GM12878 (cell line): ENCODE results near the gene ADD1. TPM values are rescaled to one million over a fixed set of nuclear protein-coding genes. Genes with fewer than 3 reads are reported as not detected.

Source experiments
- ATAC-seq: fragments of 200-7000 bp; cut with Tn5 transposase; 3 replicates; pipeline ENCODE4 v1.9.1; 2020; ENCODE audit warnings: mild to moderate bottlenecking, moderate library complexity
- BruUV-seq: library from RNA; stranded (reverse); fragments of 400-500 nt; replicated peaks from 2 replicates; lab custom pipeline; 2021; lab: Mats Ljungman, UMichigan
- CTCF ChIA-PET: fragments of 300-600 bp; sonication (Branson Sonifier 250); formaldehyde crosslinking; extraction: SDS; loops from one replicate; lab custom pipeline; 2021; ENCODE audit warnings: inconsistent platforms; lab: Yijun Ruan, JAX
- POLR2A ChIA-PET: fragments of 350-600 bp; formaldehyde crosslinking; extraction: SDS; loops from one replicate; lab custom pipeline; 2021; ENCODE audit warnings: inconsistent platforms; lab: Charles Lee
- RAD21 ChIA-PET: fragments of 300-600 bp; sonication (Branson Sonifier 250); formaldehyde crosslinking; loops from one replicate; lab custom pipeline; 2023; ENCODE audit warnings: antibody characterized with exemption; ENCODE audit not compliant: unreplicated experiment; lab: Charles Lee
- SMC1A ChIA-PET: fragments of 300-600 bp; sonication (Branson Sonifier 250); formaldehyde crosslinking; loops from one replicate; lab custom pipeline; 2023; ENCODE audit not compliant: unreplicated experiment, uncharacterized antibody; lab: Charles Lee
- DNase-seq: peaks from one replicate; pipeline ENCODE4 v3.0.0-alpha.2; 2011; ENCODE audit warnings: low read depth, low spot score
- FAIRE-seq: peaks from 3 replicates; lab custom pipeline; 2011; peaks lifted over from hg19 to GRCh38; lab: Jason Lieb, UNC
- H2AFZ ChIP-seq: 2 replicates; pipeline ENCODE4 v1.6.0; 2011; ENCODE audit warnings: low read depth, low read length, control low read depth; ENCODE audit not compliant: control insufficient read depth
- H3K27ac ChIP-seq: 2 replicates; pipeline ENCODE4 v1.5.1; 2011; ENCODE audit warnings: control low read depth; ENCODE audit not compliant: control insufficient read depth, insufficient read depth
- H3K27me3 ChIP-seq, 2 experiments: replicated peaks in 1 of 2; 2 replicates each; pipeline versions ENCODE4 v1.6.0 to v1.6.1; 2011; ENCODE audit warnings: low read length in 1 of 2; ENCODE audit not compliant: control insufficient read depth in 2 of 2, insufficient read depth in 2 of 2
- H3K36me3 ChIP-seq, 2 experiments: 2 replicates each; pipeline ENCODE4 v1.5.1; 2011; ENCODE audit warnings: low read length in 1 of 2; ENCODE audit not compliant: control insufficient read depth in 2 of 2, insufficient read depth in 2 of 2
- H3K4me1 ChIP-seq: 2 replicates; pipeline ENCODE4 v1.6.1; 2011; ENCODE audit warnings: mild to moderate bottlenecking, low read length, moderate library complexity, mixed read lengths; ENCODE audit not compliant: control insufficient read depth, insufficient read depth
- H3K4me2 ChIP-seq: 2 replicates; pipeline ENCODE4 v1.6.0; 2011; ENCODE audit warnings: control low read depth; ENCODE audit not compliant: control insufficient read depth, insufficient read depth
- H3K4me3 ChIP-seq: fragments of 200-600 bp; sonication (generic); 2 replicates; pipeline ENCODE4 v1.5.1; 2016
- H3K79me2 ChIP-seq: 2 replicates; pipeline ENCODE4 v1.6.0; 2011; ENCODE audit warnings: low read length; ENCODE audit not compliant: control insufficient read depth, insufficient read depth
- H3K9ac ChIP-seq: 2 replicates; pipeline ENCODE4 v1.8.0; 2011; ENCODE audit warnings: low read length, control low read depth, mixed read lengths; ENCODE audit not compliant: control insufficient read depth, insufficient read depth
- H3K9me3 ChIP-seq: replicated peaks from 3 replicates; pipeline ENCODE4 v1.5.1; 2011; ENCODE audit warnings: mild to moderate bottlenecking, low read length; ENCODE audit not compliant: control insufficient read depth, insufficient read depth
- H4K20me1 ChIP-seq: 2 replicates; pipeline ENCODE4 v1.6.0; 2011; ENCODE audit not compliant: control insufficient read depth, insufficient read depth
- BMI1 ChIP-seq: fragments of 450-650 bp; IDR thresholded peaks from 2 replicates; pipeline ENCODE4 v1.6.1; 2016; ENCODE audit warnings: mild to moderate bottlenecking, moderate library complexity, borderline replicate concordance
- DPF2 ChIP-seq: fragments of 450-650 bp; IDR thresholded peaks from 2 replicates; pipeline ENCODE4 v1.6.1; 2017; ENCODE audit warnings: mild to moderate bottlenecking
- FOXK2 ChIP-seq: fragments of 450-650 bp; IDR thresholded peaks from 2 replicates; pipeline ENCODE4 v1.6.1; 2017; ENCODE audit warnings: mild to moderate bottlenecking, moderate library complexity
- KDM1A ChIP-seq: fragments of 200-600 bp; sonication (generic); IDR thresholded peaks from 2 replicates; pipeline ENCODE4 v1.6.1; 2016; ENCODE audit warnings: borderline replicate concordance
- NBN ChIP-seq: fragments of 450-650 bp; IDR thresholded peaks from 2 replicates; pipeline ENCODE4 v1.6.1; 2016
- NR2F1 ChIP-seq: fragments of 450-650 bp; conservative IDR thresholded peaks from 2 replicates; pipeline ENCODE4 v1.6.1; 2017; ENCODE audit warnings: mild to moderate bottlenecking
- RFX5 ChIP-seq: IDR thresholded peaks from 2 replicates; pipeline ENCODE4 v1.6.1; 2011; ENCODE audit warnings: low read depth, low read length, improper control_type of control experiment
- STAT1 ChIP-seq: fragments of 450-650 bp; conservative IDR thresholded peaks from 2 replicates; pipeline ENCODE4 v1.6.1; 2014; ENCODE audit warnings: antibody characterized with exemption, mild to moderate bottlenecking
- STAT3 ChIP-seq: IDR thresholded peaks from 2 replicates; pipeline ENCODE4 v1.6.1; 2011; ENCODE audit warnings: low read depth, low read length, improper control_type of control experiment
- TCF12 ChIP-seq: IDR thresholded peaks from 2 replicates; pipeline ENCODE4 v1.6.1; 2011; ENCODE audit warnings: low read depth, mild to moderate bottlenecking, low read length
- YY1 ChIP-seq: IDR thresholded peaks from 2 replicates; pipeline ENCODE4 v1.6.1; 2011; ENCODE audit warnings: low read depth, mild to moderate bottlenecking, low read length
- WGBS: methylation state at CpG from one replicate; pipeline ENCODE4 v1.1.6; 2016; ENCODE audit warnings: low lambda C conversion rate; ENCODE audit not compliant: insufficient replicate concordance, insufficient coverage; ENCODE audit errors: missing lambda C conversion rate; 5-methylcytosine and 5-hydroxymethylcytosine counted together
- in situ Hi-C: fragments of 300-500 bp; cut with MboI; formaldehyde crosslinking; loops from 9 replicates; pipeline ENCODE4 v1.14.3; 2018; ENCODE audit warnings: mixed read lengths
- intact Hi-C: fragments of 100-400 bp; cut with micrococcal nuclease; formaldehyde crosslinking; loops from one replicate; pipeline ENCODE4 v1.14.2; 2022; ENCODE audit not compliant: unreplicated experiment
- polyA plus RNA-seq, 11 experiments: library from polyadenylated mRNA; depleted of rRNA in 4 of 11; unstranded in 6 of 11; stranded (reverse) in 5 of 11; fragments of >200 nt; fragmentation: Nextera tagmentation in 4 of 11; fragmentation: Illumina TruSeq in 1 of 11; extraction: Ambion mirVana in 4 of 11; extraction: Trizol in 1 of 11; gene quantifications; 1 replicate in 1 of 11; 2 replicates in 10 of 11; pipeline versions ENCODE4 v1.2.1 to v1.2.3, GENCODE V29; 2011 to 2016; ENCODE audit warnings: inconsistent platforms in 2 of 11, missing spikeins in 2 of 11, low read depth in 1 of 11
- total RNA-seq, 4 experiments: library from RNA; depleted of rRNA in 3 of 4; stranded (reverse); fragments of >200 nt in 3 of 4; fragmentation: Illumina TruSeq in 1 of 4; extraction: Trizol in 1 of 4; gene quantifications; 2 replicates each; pipeline versions ENCODE4 v1.2.1 to v1.2.3, GENCODE V29; 2013 to 2021
- TF ChIP-seq, protein P1 (sequence below): fragments of 450-650 bp; formaldehyde crosslinking; IDR thresholded peaks from 2 replicates; pipeline ENCODE4 v1.4.0; 2022; ENCODE audit warnings: mild to moderate bottlenecking, moderate library complexity
- TF ChIP-seq, protein P2 (sequence below): fragments of 450-650 bp; IDR thresholded peaks from 2 replicates; pipeline ENCODE4 v1.6.1; 2017; ENCODE audit warnings: low read depth, mild to moderate bottlenecking, moderate library complexity
- TF ChIP-seq, protein P3 (sequence below): fragments of 450-650 bp; IDR thresholded peaks from 2 replicates; pipeline ENCODE4 v1.6.1; 2017; ENCODE audit warnings: mild to moderate bottlenecking, low read depth, inconsistent platforms; ENCODE audit not compliant: poor library complexity, severe bottlenecking
- TF ChIP-seq, protein P4 (sequence below): fragments of 150-350 bp; IDR thresholded peaks from 2 replicates; pipeline ENCODE4 v1.6.1; 2016; ENCODE audit warnings: low read depth, low read length

Gene ADD1
- total and polyA plus RNA-seq, 10 of the 15 experiments (the other 5 are each of a cell fraction or from before 2014, with no cell fraction given): 21.6 to 182 (median 105) TPM

DNA sequence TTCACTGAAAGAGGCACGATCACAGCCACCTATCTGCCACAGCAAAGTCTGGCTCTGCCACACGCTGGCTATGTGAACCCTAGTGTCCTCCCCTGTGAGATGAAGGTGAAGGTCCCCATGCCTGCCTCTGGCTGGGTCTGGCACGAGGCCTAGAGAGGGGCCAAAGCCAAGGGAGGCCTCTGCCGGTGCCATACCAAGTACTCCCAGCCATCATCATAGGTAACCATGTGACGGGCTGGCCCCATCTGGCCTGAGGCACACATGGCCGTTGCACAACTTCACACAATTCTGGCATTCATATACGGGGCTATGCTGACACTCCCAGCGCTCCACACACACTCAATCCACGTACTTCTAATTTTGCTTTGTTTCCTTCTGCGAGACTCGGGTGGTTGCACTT lies 104.3 kb downstream of the ADD1 start:
- ChIA-PET POLR2A (interaction anchor here (1.3 kb wide), 1 partner anchor 12 kb away, joined by 3 read pairs; no protein-coding TSS in a partner anchor), SMC1A (interaction anchor here (1.1 to 9.4 kb wide), 2 partner anchors 11 to 14 kb away, joined by 3 to 65 read pairs; no protein-coding TSS in a partner anchor), RAD21 (interaction anchor here (1.4 kb wide), 1 partner anchor 90 kb away, joined by 3 read pairs; no protein-coding TSS in a partner anchor), CTCF (interaction anchor here (0.9 to 2.2 kb wide), 5 partner anchors 15 to 183 kb away, joined by 3 to 9 read pairs (median 3); partner anchors contain the start of gene NOP14)
- Histone ChIP-seq H3K27ac (no peak overlapping the region), H3K4me1 (no peaks in the 10 kb centered on the region), H3K27me3 (no peaks in the 10 kb centered on the region), H3K36me3 (peaks cover 54 to 63% of the 10 kb centered on the region in 2 experiments), H2AFZ (no peak overlapping the region), H3K9me3 (no peaks in the 10 kb centered on the region), H3K79me2 (peaks cover 1% of the 10 kb centered on the region), H3K9ac (no peak overlapping the region), H3K4me2 (no peak overlapping the region), H3K4me3 (no peak overlapping the region), H4K20me1 (no peaks in the 10 kb centered on the region; the same call in 1 of the 2 replicates)
- in situ Hi-C loops (loop anchor here (25.0 kb wide), 1 partner anchor 186 kb away; the partner anchor contains the start of gene TNIP2), intact Hi-C loops (no loop called here)
- WGBS: over 99% methylated on average over 11 of the region's 11 CpGs
- no peak for FAIRE-seq
- BruUV-seq: no TSS peak
- DNase-seq: no peak
- ATAC-seq: no peak
- TF ChIP-seq STAT3 (no peak), NBN (no peak), FOXK2 (no peak), KDM1A (no peak), BMI1 (no peak), TCF12 (no peak), STAT1 (no peak), YY1 (no peak), NR2F1 (no peak), RFX5 (no peak), DPF2 (no peak)
- TF ChIP-seq, protein P1, sequence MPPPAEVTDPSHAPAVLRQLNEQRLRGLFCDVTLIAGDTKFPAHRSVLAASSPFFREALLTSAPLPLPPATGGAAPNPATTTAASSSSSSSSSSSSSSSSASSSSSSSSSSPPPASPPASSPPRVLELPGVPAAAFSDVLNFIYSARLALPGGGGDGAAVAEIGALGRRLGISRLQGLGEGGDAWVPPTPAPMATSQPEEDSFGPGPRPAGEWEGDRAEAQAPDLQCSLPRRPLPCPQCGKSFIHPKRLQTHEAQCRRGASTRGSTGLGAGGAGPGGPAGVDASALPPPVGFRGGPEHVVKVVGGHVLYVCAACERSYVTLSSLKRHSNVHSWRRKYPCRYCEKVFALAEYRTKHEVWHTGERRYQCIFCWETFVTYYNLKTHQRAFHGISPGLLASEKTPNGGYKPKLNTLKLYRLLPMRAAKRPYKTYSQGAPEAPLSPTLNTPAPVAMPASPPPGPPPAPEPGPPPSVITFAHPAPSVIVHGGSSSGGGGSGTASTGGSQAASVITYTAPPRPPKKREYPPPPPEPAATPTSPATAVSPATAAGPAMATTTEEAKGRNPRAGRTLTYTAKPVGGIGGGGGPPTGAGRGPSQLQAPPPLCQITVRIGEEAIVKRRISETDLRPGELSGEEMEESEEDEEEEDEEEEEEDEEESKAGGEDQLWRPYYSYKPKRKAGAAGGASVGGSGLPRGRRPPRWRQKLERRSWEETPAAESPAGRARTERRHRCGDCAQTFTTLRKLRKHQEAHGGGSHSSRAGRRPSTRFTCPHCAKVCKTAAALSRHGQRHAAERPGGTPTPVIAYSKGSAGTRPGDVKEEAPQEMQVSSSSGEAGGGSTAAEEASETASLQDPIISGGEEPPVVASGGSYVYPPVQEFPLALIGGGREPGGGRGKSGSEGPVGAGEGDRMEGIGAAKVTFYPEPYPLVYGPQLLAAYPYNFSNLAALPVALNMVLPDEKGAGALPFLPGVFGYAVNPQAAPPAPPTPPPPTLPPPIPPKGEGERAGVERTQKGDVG (CRISPR knock-in tag): no peak
- TF ChIP-seq, protein P2, sequence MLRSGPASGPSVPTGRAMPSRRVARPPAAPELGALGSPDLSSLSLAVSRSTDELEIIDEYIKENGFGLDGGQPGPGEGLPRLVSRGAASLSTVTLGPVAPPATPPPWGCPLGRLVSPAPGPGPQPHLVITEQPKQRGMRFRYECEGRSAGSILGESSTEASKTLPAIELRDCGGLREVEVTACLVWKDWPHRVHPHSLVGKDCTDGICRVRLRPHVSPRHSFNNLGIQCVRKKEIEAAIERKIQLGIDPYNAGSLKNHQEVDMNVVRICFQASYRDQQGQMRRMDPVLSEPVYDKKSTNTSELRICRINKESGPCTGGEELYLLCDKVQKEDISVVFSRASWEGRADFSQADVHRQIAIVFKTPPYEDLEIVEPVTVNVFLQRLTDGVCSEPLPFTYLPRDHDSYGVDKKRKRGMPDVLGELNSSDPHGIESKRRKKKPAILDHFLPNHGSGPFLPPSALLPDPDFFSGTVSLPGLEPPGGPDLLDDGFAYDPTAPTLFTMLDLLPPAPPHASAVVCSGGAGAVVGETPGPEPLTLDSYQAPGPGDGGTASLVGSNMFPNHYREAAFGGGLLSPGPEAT: no peak
- TF ChIP-seq, protein P3, sequence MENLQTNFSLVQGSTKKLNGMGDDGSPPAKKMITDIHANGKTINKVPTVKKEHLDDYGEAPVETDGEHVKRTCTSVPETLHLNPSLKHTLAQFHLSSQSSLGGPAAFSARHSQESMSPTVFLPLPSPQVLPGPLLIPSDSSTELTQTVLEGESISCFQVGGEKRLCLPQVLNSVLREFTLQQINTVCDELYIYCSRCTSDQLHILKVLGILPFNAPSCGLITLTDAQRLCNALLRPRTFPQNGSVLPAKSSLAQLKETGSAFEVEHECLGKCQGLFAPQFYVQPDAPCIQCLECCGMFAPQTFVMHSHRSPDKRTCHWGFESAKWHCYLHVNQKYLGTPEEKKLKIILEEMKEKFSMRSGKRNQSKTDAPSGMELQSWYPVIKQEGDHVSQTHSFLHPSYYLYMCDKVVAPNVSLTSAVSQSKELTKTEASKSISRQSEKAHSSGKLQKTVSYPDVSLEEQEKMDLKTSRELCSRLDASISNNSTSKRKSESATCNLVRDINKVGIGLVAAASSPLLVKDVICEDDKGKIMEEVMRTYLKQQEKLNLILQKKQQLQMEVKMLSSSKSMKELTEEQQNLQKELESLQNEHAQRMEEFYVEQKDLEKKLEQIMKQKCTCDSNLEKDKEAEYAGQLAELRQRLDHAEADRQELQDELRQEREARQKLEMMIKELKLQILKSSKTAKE: no peak
- TF ChIP-seq, protein P4, sequence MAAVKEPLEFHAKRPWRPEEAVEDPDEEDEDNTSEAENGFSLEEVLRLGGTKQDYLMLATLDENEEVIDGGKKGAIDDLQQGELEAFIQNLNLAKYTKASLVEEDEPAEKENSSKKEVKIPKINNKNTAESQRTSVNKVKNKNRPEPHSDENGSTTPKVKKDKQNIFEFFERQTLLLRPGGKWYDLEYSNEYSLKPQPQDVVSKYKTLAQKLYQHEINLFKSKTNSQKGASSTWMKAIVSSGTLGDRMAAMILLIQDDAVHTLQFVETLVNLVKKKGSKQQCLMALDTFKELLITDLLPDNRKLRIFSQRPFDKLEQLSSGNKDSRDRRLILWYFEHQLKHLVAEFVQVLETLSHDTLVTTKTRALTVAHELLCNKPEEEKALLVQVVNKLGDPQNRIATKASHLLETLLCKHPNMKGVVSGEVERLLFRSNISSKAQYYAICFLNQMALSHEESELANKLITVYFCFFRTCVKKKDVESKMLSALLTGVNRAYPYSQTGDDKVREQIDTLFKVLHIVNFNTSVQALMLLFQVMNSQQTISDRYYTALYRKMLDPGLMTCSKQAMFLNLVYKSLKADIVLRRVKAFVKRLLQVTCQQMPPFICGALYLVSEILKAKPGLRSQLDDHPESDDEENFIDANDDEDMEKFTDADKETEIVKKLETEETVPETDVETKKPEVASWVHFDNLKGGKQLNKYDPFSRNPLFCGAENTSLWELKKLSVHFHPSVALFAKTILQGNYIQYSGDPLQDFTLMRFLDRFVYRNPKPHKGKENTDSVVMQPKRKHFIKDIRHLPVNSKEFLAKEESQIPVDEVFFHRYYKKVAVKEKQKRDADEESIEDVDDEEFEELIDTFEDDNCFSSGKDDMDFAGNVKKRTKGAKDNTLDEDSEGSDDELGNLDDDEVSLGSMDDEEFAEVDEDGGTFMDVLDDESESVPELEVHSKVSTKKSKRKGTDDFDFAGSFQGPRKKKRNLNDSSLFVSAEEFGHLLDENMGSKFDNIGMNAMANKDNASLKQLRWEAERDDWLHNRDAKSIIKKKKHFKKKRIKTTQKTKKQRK: no peak
